ENCODE measurements around the gene ZFP30.

ZFP30 gene

DNA sequence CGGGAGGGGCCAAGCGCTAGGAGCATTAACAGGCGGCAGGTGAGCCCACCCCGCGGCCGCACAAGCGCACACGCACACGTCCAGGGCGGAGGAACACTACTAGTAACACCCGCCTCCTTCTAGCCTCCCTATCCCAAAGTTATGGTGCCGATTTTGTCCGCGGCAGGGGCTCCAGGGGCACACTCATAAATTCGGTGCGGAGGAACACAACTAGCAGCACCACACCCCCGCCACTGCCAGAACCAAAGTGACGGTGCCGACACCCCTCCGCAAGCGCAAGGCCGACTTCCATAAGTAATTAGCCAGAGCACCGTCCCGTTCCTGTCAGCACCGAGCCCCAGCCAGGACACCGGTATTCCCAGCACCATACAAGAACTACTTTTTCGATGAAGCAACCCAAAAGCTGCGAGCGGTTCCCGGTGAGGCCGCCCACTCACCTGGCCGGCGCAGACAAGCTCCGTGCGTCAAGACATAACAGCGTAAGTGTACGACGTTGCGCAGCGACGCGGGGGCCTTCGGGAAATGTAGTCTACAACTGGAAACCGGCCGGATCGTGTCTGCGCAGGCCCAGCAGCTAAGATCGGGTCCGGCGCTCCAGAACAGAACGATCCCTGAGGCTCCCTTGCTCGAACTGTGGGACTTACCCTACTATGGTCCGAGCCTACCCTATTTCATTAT lies 60.8 kb downstream of the ZFP30 start, which contains the start of the genes ZNF540 and ZNF571 (continued):
- TF ChIP-seq, protein P1, sequence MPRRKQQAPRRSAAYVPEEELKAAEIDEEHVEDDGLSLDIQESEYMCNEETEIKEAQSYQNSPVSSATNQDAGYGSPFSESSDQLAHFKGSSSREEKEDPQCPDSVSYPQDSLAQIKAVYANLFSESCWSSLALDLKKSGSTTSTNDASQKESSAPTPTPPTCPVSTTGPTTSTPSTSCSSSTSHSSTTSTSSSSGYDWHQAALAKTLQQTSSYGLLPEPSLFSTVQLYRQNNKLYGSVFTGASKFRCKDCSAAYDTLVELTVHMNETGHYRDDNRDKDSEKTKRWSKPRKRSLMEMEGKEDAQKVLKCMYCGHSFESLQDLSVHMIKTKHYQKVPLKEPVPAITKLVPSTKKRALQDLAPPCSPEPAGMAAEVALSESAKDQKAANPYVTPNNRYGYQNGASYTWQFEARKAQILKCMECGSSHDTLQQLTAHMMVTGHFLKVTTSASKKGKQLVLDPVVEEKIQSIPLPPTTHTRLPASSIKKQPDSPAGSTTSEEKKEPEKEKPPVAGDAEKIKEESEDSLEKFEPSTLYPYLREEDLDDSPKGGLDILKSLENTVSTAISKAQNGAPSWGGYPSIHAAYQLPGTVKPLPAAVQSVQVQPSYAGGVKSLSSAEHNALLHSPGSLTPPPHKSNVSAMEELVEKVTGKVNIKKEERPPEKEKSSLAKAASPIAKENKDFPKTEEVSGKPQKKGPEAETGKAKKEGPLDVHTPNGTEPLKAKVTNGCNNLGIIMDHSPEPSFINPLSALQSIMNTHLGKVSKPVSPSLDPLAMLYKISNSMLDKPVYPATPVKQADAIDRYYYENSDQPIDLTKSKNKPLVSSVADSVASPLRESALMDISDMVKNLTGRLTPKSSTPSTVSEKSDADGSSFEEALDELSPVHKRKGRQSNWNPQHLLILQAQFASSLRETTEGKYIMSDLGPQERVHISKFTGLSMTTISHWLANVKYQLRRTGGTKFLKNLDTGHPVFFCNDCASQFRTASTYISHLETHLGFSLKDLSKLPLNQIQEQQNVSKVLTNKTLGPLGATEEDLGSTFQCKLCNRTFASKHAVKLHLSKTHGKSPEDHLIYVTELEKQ (tag by site-specific recombination; IDR thresholded peaks at IDR 0.05; ENCODE audit: borderline replicate concordance): peak; percentile 89
- TF ChIP-seq, protein P2, sequence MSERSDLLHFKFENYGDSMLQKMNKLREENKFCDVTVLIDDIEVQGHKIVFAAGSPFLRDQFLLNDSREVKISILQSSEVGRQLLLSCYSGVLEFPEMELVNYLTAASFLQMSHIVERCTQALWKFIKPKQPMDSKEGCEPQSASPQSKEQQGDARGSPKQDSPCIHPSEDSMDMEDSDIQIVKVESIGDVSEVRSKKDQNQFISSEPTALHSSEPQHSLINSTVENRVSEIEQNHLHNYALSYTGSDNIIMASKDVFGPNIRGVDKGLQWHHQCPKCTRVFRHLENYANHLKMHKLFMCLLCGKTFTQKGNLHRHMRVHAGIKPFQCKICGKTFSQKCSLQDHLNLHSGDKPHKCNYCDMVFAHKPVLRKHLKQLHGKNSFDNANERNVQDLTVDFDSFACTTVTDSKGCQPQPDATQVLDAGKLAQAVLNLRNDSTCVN (tag by site-specific recombination; optimal IDR thresholded peaks at IDR 0.05): peak; percentile 74
- TF ChIP-seq ZNF830 (tag by site-specific recombination; IDR thresholded peaks at IDR 0.05; ENCODE audit: low read depth): no peak
- TF ChIP-seq ZNF239 (tag by site-specific recombination; IDR thresholded peaks at IDR 0.05): peak; percentile 24
- TF ChIP-seq ZNF624 (tag by site-specific recombination; IDR thresholded peaks at IDR 0.05): peak; percentile 92
- TF ChIP-seq ZNF2 (tag by site-specific recombination; IDR thresholded peaks at IDR 0.05): peak; percentile 99
- peak; percentile 75 for TF ChIP-seq ZNF510 (tag by site-specific recombination; IDR thresholded peaks at IDR 0.05; ENCODE audit: insufficient replicate concordance)
- no peak for TF ChIP-seq ZNF514 (tag by site-specific recombination; IDR thresholded peaks at IDR 0.05)
- TF ChIP-seq YY2 (tag by site-specific recombination; IDR thresholded peaks at IDR 0.05): peak; percentile 84
- peak; percentile 97 for TF ChIP-seq ZNF335 (tag by site-specific recombination; conservative IDR thresholded peaks at IDR 0.05)
- peak; percentile 65 for TF ChIP-seq ZNF157 (tag by site-specific recombination; IDR thresholded peaks at IDR 0.05)
- TF ChIP-seq SCRT1 (tag by site-specific recombination; IDR thresholded peaks at IDR 0.05; ENCODE audit: borderline replicate concordance): 0 out of 2 replicates have a peak, but pooled peaks have one; percentile 7
- peak; percentile 97 for TF ChIP-seq ZNF660 (tag by site-specific recombination; IDR thresholded peaks at IDR 0.05)
- TF ChIP-seq PRDM1 (tag by site-specific recombination; IDR thresholded peaks at IDR 0.05): no peak
- no peak for TF ChIP-seq ZNF274 (IDR thresholded peaks at IDR 0.05; ENCODE audit: low read length)
- TF ChIP-seq ZNF274 (tag by site-specific recombination; IDR thresholded peaks at IDR 0.05; ENCODE audit: borderline replicate concordance): peak; percentile 72; the same call in 1 of the 2 replicates
- no peak for TF ChIP-seq ZNF311 (tag by site-specific recombination; IDR thresholded peaks at IDR 0.05; ENCODE audit: borderline replicate concordance)
- no peak; the same call in 1 of the 2 replicates for TF ChIP-seq ZNF791 (tag by site-specific recombination; IDR thresholded peaks at IDR 0.05)
- TF ChIP-seq, protein P3, sequence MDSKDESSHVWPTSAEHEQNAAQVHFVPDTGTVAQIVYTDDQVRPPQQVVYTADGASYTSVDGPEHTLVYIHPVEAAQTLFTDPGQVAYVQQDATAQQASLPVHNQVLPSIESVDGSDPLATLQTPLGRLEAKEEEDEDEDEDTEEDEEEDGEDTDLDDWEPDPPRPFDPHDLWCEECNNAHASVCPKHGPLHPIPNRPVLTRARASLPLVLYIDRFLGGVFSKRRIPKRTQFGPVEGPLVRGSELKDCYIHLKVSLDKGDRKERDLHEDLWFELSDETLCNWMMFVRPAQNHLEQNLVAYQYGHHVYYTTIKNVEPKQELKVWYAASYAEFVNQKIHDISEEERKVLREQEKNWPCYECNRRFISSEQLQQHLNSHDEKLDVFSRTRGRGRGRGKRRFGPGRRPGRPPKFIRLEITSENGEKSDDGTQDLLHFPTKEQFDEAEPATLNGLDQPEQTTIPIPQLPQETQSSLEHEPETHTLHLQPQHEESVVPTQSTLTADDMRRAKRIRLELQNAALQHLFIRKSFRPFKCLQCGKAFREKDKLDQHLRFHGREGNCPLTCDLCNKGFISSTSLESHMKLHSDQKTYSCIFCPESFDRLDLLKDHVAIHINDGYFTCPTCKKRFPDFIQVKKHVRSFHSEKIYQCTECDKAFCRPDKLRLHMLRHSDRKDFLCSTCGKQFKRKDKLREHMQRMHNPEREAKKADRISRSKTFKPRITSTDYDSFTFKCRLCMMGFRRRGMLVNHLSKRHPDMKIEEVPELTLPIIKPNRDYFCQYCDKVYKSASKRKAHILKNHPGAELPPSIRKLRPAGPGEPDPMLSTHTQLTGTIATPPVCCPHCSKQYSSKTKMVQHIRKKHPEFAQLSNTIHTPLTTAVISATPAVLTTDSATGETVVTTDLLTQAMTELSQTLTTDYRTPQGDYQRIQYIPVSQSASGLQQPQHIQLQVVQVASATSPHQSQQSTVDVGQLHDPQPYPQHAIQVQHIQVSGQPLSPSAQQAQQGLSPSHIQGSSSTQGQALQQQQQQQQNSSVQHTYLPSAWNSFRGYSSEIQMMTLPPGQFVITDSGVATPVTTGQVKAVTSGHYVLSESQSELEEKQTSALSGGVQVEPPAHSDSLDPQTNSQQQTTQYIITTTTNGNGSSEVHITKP (tag by site-specific recombination; IDR thresholded peaks at IDR 0.05): peak; percentile 97
- TF ChIP-seq ZNF707 (tag by site-specific recombination; IDR thresholded peaks at IDR 0.05): peak; percentile 41; the same call in 1 of the 2 replicates
- peak; percentile 66; the same call in 1 of the 2 replicates for TF ChIP-seq ZNF121 (tag by site-specific recombination; IDR thresholded peaks at IDR 0.05)
- TF ChIP-seq, protein P4, sequence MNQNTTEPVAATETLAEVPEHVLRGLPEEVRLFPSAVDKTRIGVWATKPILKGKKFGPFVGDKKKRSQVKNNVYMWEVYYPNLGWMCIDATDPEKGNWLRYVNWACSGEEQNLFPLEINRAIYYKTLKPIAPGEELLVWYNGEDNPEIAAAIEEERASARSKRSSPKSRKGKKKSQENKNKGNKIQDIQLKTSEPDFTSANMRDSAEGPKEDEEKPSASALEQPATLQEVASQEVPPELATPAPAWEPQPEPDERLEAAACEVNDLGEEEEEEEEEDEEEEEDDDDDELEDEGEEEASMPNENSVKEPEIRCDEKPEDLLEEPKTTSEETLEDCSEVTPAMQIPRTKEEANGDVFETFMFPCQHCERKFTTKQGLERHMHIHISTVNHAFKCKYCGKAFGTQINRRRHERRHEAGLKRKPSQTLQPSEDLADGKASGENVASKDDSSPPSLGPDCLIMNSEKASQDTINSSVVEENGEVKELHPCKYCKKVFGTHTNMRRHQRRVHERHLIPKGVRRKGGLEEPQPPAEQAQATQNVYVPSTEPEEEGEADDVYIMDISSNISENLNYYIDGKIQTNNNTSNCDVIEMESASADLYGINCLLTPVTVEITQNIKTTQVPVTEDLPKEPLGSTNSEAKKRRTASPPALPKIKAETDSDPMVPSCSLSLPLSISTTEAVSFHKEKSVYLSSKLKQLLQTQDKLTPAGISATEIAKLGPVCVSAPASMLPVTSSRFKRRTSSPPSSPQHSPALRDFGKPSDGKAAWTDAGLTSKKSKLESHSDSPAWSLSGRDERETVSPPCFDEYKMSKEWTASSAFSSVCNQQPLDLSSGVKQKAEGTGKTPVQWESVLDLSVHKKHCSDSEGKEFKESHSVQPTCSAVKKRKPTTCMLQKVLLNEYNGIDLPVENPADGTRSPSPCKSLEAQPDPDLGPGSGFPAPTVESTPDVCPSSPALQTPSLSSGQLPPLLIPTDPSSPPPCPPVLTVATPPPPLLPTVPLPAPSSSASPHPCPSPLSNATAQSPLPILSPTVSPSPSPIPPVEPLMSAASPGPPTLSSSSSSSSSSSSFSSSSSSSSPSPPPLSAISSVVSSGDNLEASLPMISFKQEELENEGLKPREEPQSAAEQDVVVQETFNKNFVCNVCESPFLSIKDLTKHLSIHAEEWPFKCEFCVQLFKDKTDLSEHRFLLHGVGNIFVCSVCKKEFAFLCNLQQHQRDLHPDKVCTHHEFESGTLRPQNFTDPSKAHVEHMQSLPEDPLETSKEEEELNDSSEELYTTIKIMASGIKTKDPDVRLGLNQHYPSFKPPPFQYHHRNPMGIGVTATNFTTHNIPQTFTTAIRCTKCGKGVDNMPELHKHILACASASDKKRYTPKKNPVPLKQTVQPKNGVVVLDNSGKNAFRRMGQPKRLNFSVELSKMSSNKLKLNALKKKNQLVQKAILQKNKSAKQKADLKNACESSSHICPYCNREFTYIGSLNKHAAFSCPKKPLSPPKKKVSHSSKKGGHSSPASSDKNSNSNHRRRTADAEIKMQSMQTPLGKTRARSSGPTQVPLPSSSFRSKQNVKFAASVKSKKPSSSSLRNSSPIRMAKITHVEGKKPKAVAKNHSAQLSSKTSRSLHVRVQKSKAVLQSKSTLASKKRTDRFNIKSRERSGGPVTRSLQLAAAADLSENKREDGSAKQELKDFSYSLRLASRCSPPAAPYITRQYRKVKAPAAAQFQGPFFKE (tag by site-specific recombination; IDR thresholded peaks at IDR 0.05; ENCODE audit: borderline replicate concordance): no peak; the same call in 1 of the 2 replicates

Measured in HEK293 (cell line).